Islet of Langerhans (tissue), 1 donor: ENCODE measurements around the gene DNAJC19.
"Not testable (repeated sequence)": the region's sequence is repeated elsewhere in the genome, so short reads cannot be mapped to it uniquely, and the experiment has no call there.

Experiments
- FAIRE-seq: peaks from one replicate; lab custom pipeline; 2011; peaks lifted over from hg19 to GRCh38; lab: Jason Lieb, UNC

The DNAJC19 gene

GRCh38 chr3:180989291-180990163, at the start of gene DNAJC19:
TSS of gene DNAJC19 (minus strand) at chr3:180989736. CDS start at chr3:180989602, 134 bp downstream.
- peak; percentile 92 for FAIRE-seq

GRCh38 chr3:181030948-181031347, 41.4 kb upstream of the DNAJC19 start:
- no peak for FAIRE-seq

- no peak for FAIRE-seq
Measured at GRCh38 chr3:181025204-181025603, 35.7 kb upstream of the DNAJC19 start.

- no peak for FAIRE-seq
Measured at GRCh38 chr3:181017690-181018089, 28.2 kb upstream of the DNAJC19 start.

- FAIRE-seq, result no peak
Measured at GRCh38 chr3:181009225-181009624, 19.7 kb upstream of the DNAJC19 start.

GRCh38 chr3:181008796-181009195, 19.3 kb upstream of the DNAJC19 start:
- no peak for FAIRE-seq

- no peak for FAIRE-seq
Measured at GRCh38 chr3:181007262-181007661, 17.7 kb upstream of the DNAJC19 start.

- no peak for FAIRE-seq
Measured at GRCh38 chr3:181006541-181006940, 17.0 kb upstream of the DNAJC19 start.

- FAIRE-seq, result not testable (repeated sequence)
Measured at GRCh38 chr3:181003469-181003868, 13.9 kb upstream of the DNAJC19 start.

GRCh38 chr3:181002331-181002730, 12.8 kb upstream of the DNAJC19 start:
- FAIRE-seq, result not testable (repeated sequence)

- no peak for FAIRE-seq
Measured at GRCh38 chr3:180996415-180996932, 6.9 kb upstream of the DNAJC19 start.

- no peak for FAIRE-seq
Measured at GRCh38 chr3:180990505-180990904, 969 bp upstream of the DNAJC19 start.

- FAIRE-seq, result no peak
Measured at GRCh38 chr3:180987344-180987743, 2.2 kb downstream of the DNAJC19 start.

- FAIRE-seq, result not testable (repeated sequence)
Measured at GRCh38 chr3:180986366-180986765, 3.2 kb downstream of the DNAJC19 start.

GRCh38 chr3:180983136-180983535, 6.4 kb downstream of the DNAJC19 start:
- no peak for FAIRE-seq

- FAIRE-seq, result no peak
Measured at GRCh38 chr3:180981912-180982311, 7.6 kb downstream of the DNAJC19 start.

- FAIRE-seq, result peak; percentile 64
Measured at GRCh38 chr3:180980611-180981010, 8.9 kb downstream of the DNAJC19 start.

- FAIRE-seq, result no peak
Measured at GRCh38 chr3:180979961-180980360, 9.6 kb downstream of the DNAJC19 start.

- no peak for FAIRE-seq
Measured at GRCh38 chr3:180977498-180977897, 12.0 kb downstream of the DNAJC19 start.

GRCh38 chr3:180974286-180974685, 15.2 kb downstream of the DNAJC19 start:
- FAIRE-seq, result no peak

GRCh38 chr3:180973543-180973942, 16.0 kb downstream of the DNAJC19 start:
- peak; percentile 83 for FAIRE-seq

- peak; percentile 17 for FAIRE-seq
Measured at GRCh38 chr3:180970931-180971330, 18.6 kb downstream of the DNAJC19 start.

- FAIRE-seq, result no peak
Measured at GRCh38 chr3:180962530-180962929, 27.0 kb downstream of the DNAJC19 start.

- peak; percentile 51 for FAIRE-seq
Measured at GRCh38 chr3:180961552-180961951, 28.0 kb downstream of the DNAJC19 start.
